Hepatocyte (in vitro differentiated cells): Measurements from ENCODE around the gene KLF5. TPM values are rescaled to one million over a fixed set of nuclear protein-coding genes. Genes with fewer than 3 reads are reported as not detected.
A peak's percentile ranks its signal among the peaks of the same experiment; 100 is the strongest.

Experiments
- DNase-seq: peaks from one replicate; pipeline ENCODE4 v3.0.0-alpha.2; 2016; ENCODE audit warnings: low spot score
- H2AFZ ChIP-seq: fragments of 200-600 bp; sonication (generic); 2 replicates; pipeline ENCODE4 v1.6.0; 2016; ENCODE audit warnings: antibody characterized with exemption, mild to moderate bottlenecking
- H3K27ac ChIP-seq: fragments of 200-600 bp; sonication (generic); 2 replicates; pipeline ENCODE4 v1.5.1; 2016; ENCODE audit warnings: mild to moderate bottlenecking
- H3K27me3 ChIP-seq: fragments of 200-600 bp; sonication (generic); 2 replicates; pipeline ENCODE4 v1.6.1; 2016
- H3K36me3 ChIP-seq: fragments of 200-600 bp; sonication (generic); replicated peaks from 2 replicates; pipeline ENCODE4 v1.5.1; 2016; ENCODE audit warnings: low read depth; ENCODE audit not compliant: insufficient read depth
- H3K4me1 ChIP-seq: fragments of 200-600 bp; sonication (generic); 2 replicates; pipeline ENCODE4 v1.5.1; 2016; ENCODE audit warnings: mild to moderate bottlenecking, moderate library complexity; ENCODE audit not compliant: insufficient read depth
- H3K4me2 ChIP-seq: fragments of 200-600 bp; sonication (generic); 2 replicates; pipeline ENCODE4 v1.6.0; 2016
- H3K4me3 ChIP-seq: fragments of 200-600 bp; sonication (generic); 2 replicates; pipeline ENCODE4 v1.5.1; 2016; ENCODE audit warnings: mild to moderate bottlenecking
- H3K79me2 ChIP-seq: fragments of 200-600 bp; sonication (generic); 2 replicates; pipeline ENCODE4 v1.6.0; 2017; ENCODE audit warnings: mild to moderate bottlenecking
- H3K9me2 ChIP-seq: fragments of 200-600 bp; sonication (generic); replicated peaks from 2 replicates; pipeline ENCODE4 v1.6.0; 2017; ENCODE audit warnings: mild to moderate bottlenecking; ENCODE audit not compliant: insufficient read depth
- H3K9me3 ChIP-seq: fragments of 200-600 bp; sonication (generic); 2 replicates; pipeline ENCODE4 v1.5.1; 2016; ENCODE audit warnings: low read depth, mild to moderate bottlenecking
- H4K20me1 ChIP-seq: fragments of 200-600 bp; sonication (generic); 2 replicates; pipeline ENCODE4 v1.6.0; 2016; ENCODE audit warnings: mild to moderate bottlenecking; ENCODE audit not compliant: insufficient read depth, poor library complexity, severe bottlenecking
- CTCF ChIP-seq: fragments of 200-600 bp; sonication (generic); IDR thresholded peaks from 2 replicates; pipeline ENCODE4 v1.5.1; 2016; ENCODE audit warnings: antibody characterized with exemption, mild to moderate bottlenecking; ENCODE audit not compliant: poor library complexity
- EZH2 ChIP-seq: fragments of 200-600 bp; sonication (generic); IDR thresholded peaks from 2 replicates; pipeline ENCODE4 v1.6.1; 2016; ENCODE audit warnings: antibody characterized with exemption, mild to moderate bottlenecking, borderline replicate concordance
- EZH2phosphoT487 ChIP-seq: fragments of 200-600 bp; sonication (generic); IDR thresholded peaks from one replicate; pipeline ENCODE4 v1.6.1; 2018; ENCODE audit warnings: antibody characterized with exemption, mild to moderate bottlenecking, low read depth, moderate library complexity; ENCODE audit not compliant: unreplicated experiment, severe bottlenecking
- WGBS: methylation state at CpG from one replicate; pipeline ENCODE4 v1.1.6; 2016; ENCODE audit warnings: low lambda C conversion rate; ENCODE audit errors: missing lambda C conversion rate; 5-methylcytosine and 5-hydroxymethylcytosine counted together
- polyA plus RNA-seq: library from polyadenylated mRNA; unstranded; fragments of >200 nt; fragmentation: Nextera tagmentation; extraction: Ambion mirVana; gene quantifications from 2 replicates; pipeline ENCODE4 v1.2.1, GENCODE V29; 2016
- total RNA-seq: library from RNA; depleted of rRNA; stranded (reverse); fragments of >200 nt; gene quantifications from 2 replicates; pipeline ENCODE4 v1.2.3, GENCODE V29; 2014

The KLF5 gene
- total and polyA plus RNA-seq, 2 experiments from 2014 or later = 92.6 to 99.9 TPM

- TF ChIP-seq CTCF (no peak), EZH2phosphoT487 (no peak), EZH2 (no peak)
- H3K79me2 ChIP-seq = peaks cover 77% of the 10 kb centered on the region
- WGBS = 47% methylated on average over 10 of the region's 10 CpGs
- H2AFZ ChIP-seq = no peak overlapping the region
- no peaks in the 10 kb centered on the region for H3K36me3 ChIP-seq
- H3K9me2 ChIP-seq = no peaks in the 10 kb centered on the region
- H3K4me1 ChIP-seq = peaks cover 42% of the 10 kb centered on the region
- H3K27me3 ChIP-seq = no peaks in the 10 kb centered on the region
- H3K9me3 ChIP-seq = no peaks in the 10 kb centered on the region
- H3K27ac ChIP-seq = peak overlapping the region; percentile 92
- no peak for DNase-seq
- H4K20me1 ChIP-seq = no peaks in the 10 kb centered on the region
- no peak overlapping the region for H3K4me3 ChIP-seq
- H3K4me2 ChIP-seq = peak overlapping the region; percentile 66
Observed at GRCh38 chr13:73072239-73072900, 13.6 kb downstream of the KLF5 start.

- Histone ChIP-seq H3K4me2 (peak overlapping the region; percentile 66), H3K27ac (peak overlapping the region; percentile 92), H2AFZ (no peak overlapping the region), H3K27me3 (no peaks in the 10 kb centered on the region), H3K4me1 (peaks cover 42% of the 10 kb centered on the region), H3K4me3 (no peak overlapping the region), H3K9me2 (no peaks in the 10 kb centered on the region), H3K79me2 (peaks cover 71% of the 10 kb centered on the region), H3K9me3 (no peaks in the 10 kb centered on the region), H4K20me1 (no peaks in the 10 kb centered on the region), H3K36me3 (no peaks in the 10 kb centered on the region)
- no peak for DNase-seq
- no peak for TF ChIP-seq EZH2phosphoT487
- no peak for TF ChIP-seq EZH2
- TF ChIP-seq CTCF = no peak
- WGBS = 38% methylated on average over 3 of the region's 3 CpGs
Observed at GRCh38 chr13:73073050-73073449, 14.2 kb downstream of the KLF5 start.

GRCh38 chr13:73074014-73074413 is 15.2 kb downstream of the KLF5 start:
- H3K79me2 ChIP-seq = peaks cover 67% of the 10 kb centered on the region
- no peaks in the 10 kb centered on the region for H3K36me3 ChIP-seq
- H3K27me3 ChIP-seq = no peaks in the 10 kb centered on the region
- H3K4me1 ChIP-seq = peaks cover 42% of the 10 kb centered on the region
- H3K9me3 ChIP-seq = no peaks in the 10 kb centered on the region
- H3K9me2 ChIP-seq = no peaks in the 10 kb centered on the region
- H3K4me2 ChIP-seq = peak overlapping the region; percentile 66
- H4K20me1 ChIP-seq = no peaks in the 10 kb centered on the region
- H3K4me3 ChIP-seq = no peak overlapping the region
- 64% methylated on average over 2 of the region's 2 CpGs for whole genome bisulfite sequencing
- peak overlapping the region; percentile 92 for H3K27ac ChIP-seq
- TF ChIP-seq EZH2 (no peak), CTCF (no peak), EZH2phosphoT487 (no peak)
- no peak overlapping the region for H2AFZ ChIP-seq
- no peak for DNase-seq
